Stimulated activated naive CD8-positive, alpha-beta T cell treated with anti-CD3 and anti-CD28 coated beads, Interleukin-15, amount 100 ng/mL, for 72 hours (primary cell): ENCODE measurements around the gene MEPCE.
A peak's percentile ranks its signal among the peaks of the same experiment; 100 is the strongest.

Experiments
- ATAC-seq: fragments of 150-1000 bp; cut with Tn5 transposase; 2 replicates; pipeline ENCODE4 v1.10.0; 2021; ENCODE audit warnings: mild to moderate bottlenecking, moderate library complexity
- DNase-seq, 2 donors: peaks; one replicate each; pipeline ENCODE4 v3.0.0; 2021 to 2022
- H3K27ac Mint-ChIP-seq, 2 donors: one replicate each; pipeline ENCODE4 v1.8.0; 2022; ENCODE audit warnings: mild to moderate bottlenecking in 2 of 2, mixed read lengths in 2 of 2, moderate library complexity in 2 of 2
- H3K27me3 Mint-ChIP-seq: one replicate; pipeline ENCODE4 v1.8.0; 2022; ENCODE audit warnings: mixed read lengths
- H3K4me1 Mint-ChIP-seq: one replicate; pipeline ENCODE4 v1.8.0; 2022; ENCODE audit warnings: mild to moderate bottlenecking, mixed read lengths
- H3K4me3 Mint-ChIP-seq, 2 donors: one replicate each; pipeline ENCODE4 v1.8.0; 2022; ENCODE audit warnings: mild to moderate bottlenecking in 2 of 2, mixed read lengths in 2 of 2, moderate library complexity in 1 of 2
- H3K9me3 Mint-ChIP-seq, 2 donors: one replicate each; pipeline ENCODE4 v1.8.0; 2022; ENCODE audit warnings: mixed read lengths in 2 of 2

MEPCE gene

GRCh38 chr7:100457033-100457432, 27.4 kb downstream of the MEPCE start:
- no peaks in the 10 kb centered on the region for H3K9me3 Mint-ChIP-seq
- H3K4me3 Mint-ChIP-seq = no peak overlapping the region
- ATAC-seq (no peak), DNase-seq (no peak)
- H3K27ac Mint-ChIP-seq = no peak overlapping the region
- no peaks in the 10 kb centered on the region for H3K27me3 Mint-ChIP-seq
- H3K4me1 Mint-ChIP-seq = peaks cover 26% of the 10 kb centered on the region

- no peak within 1 kb of the TSS for H3K4me3 Mint-ChIP-seq
- ATAC-seq = no peak
- no peak for DNase-seq
- H3K27ac Mint-ChIP-seq = peak within 1 kb of the TSS; percentile 31 to 41
- H3K4me1 Mint-ChIP-seq = peaks cover 24% of the 10 kb centered on the region
- H3K9me3 Mint-ChIP-seq = no peaks in the 10 kb centered on the region
- no peaks in the 10 kb centered on the region for H3K27me3 Mint-ChIP-seq
Observed at GRCh38 chr7:100464210-100464660, 34.6 kb downstream of the MEPCE start, which contains the start of gene SPACDR. Gene SPACDR (minus strand): TSS chr7:100464260. CDS start chr7:100464025, 235 bp downstream.

GRCh38 chr7:100464791-100465190, 35.2 kb downstream of the MEPCE start:
- no peak for DNase-seq
- Mint-ChIP-seq H3K27ac (peak overlapping the region; percentile 31 to 41), H3K27me3 (no peaks in the 10 kb centered on the region), H3K4me1 (peaks cover 24% of the 10 kb centered on the region), H3K4me3 (no peak overlapping the region), H3K9me3 (no peaks in the 10 kb centered on the region)
- ATAC-seq = no peak

- Mint-ChIP-seq H3K9me3 (no peaks in the 10 kb centered on the region), H3K4me1 (peaks cover 29% of the 10 kb centered on the region), H3K4me3 (no peak overlapping the region), H3K27me3 (no peaks in the 10 kb centered on the region), H3K27ac (peak overlapping the region in 1 of 2 donors; percentile 48)
- no peak for ATAC-seq
- DNase-seq = no peak
Observed at GRCh38 chr7:100465299-100465698, 35.7 kb downstream of the MEPCE start.

GRCh38 chr7:100465702-100466311, 36.2 kb downstream of the MEPCE start:
- no peaks in the 10 kb centered on the region for H3K27me3 Mint-ChIP-seq
- H3K27ac Mint-ChIP-seq = peak overlapping the region in 1 of 2 donors; percentile 48
- no peak for DNase-seq
- no peak for ATAC-seq
- H3K9me3 Mint-ChIP-seq = no peaks in the 10 kb centered on the region
- peaks cover 34% of the 10 kb centered on the region for H3K4me1 Mint-ChIP-seq
- H3K4me3 Mint-ChIP-seq = no peak overlapping the region

GRCh38 chr7:100466653-100467605, 37.3 kb downstream of the MEPCE start:
- H3K4me3 Mint-ChIP-seq = no peak overlapping the region
- peak overlapping the region in 1 of 2 donors; percentile 87 for H3K27ac Mint-ChIP-seq
- H3K4me1 Mint-ChIP-seq = peaks cover 40% of the 10 kb centered on the region
- peak; percentile 29 for ATAC-seq
- no peak for DNase-seq
- no peaks in the 10 kb centered on the region for H3K27me3 Mint-ChIP-seq
- no peaks in the 10 kb centered on the region for H3K9me3 Mint-ChIP-seq

GRCh38 chr7:100467638-100468373, 38.2 kb downstream of the MEPCE start:
- H3K4me1 Mint-ChIP-seq = peaks cover 49% of the 10 kb centered on the region
- H3K27ac Mint-ChIP-seq = peak overlapping the region in 1 of 2 donors; percentile 27
- no peak for ATAC-seq

GRCh38 chr7:100469227-100470044, 39.8 kb downstream of the MEPCE start:
- DNase-seq = peak; percentile 73 to 75
- Mint-ChIP-seq H3K27me3 (no peaks in the 10 kb centered on the region), H3K4me1 (peaks cover 65% of the 10 kb centered on the region), H3K4me3 (no peak overlapping the region), H3K9me3 (no peaks in the 10 kb centered on the region), H3K27ac (peak overlapping the region in 1 of 2 donors; percentile 94)
- peak; percentile 80 for ATAC-seq

More at GRCh38 chr7:100467638-100468373, 38.2 kb downstream of the MEPCE start:
- Mint-ChIP-seq H3K4me3 (no peak overlapping the region), H3K9me3 (no peaks in the 10 kb centered on the region), H3K27me3 (no peaks in the 10 kb centered on the region)
- no peak for DNase-seq

GRCh38 chr7:100471021-100471420, 41.4 kb downstream of the MEPCE start:
- Mint-ChIP-seq H3K27ac (no peak overlapping the region), H3K4me1 (peaks cover 81% of the 10 kb centered on the region), H3K4me3 (no peak overlapping the region), H3K9me3 (no peaks in the 10 kb centered on the region), H3K27me3 (no peaks in the 10 kb centered on the region)
- ATAC-seq (no peak), DNase-seq (no peak)

- ATAC-seq = no peak
Observed at GRCh38 chr7:100472121-100472851, 42.7 kb downstream of the MEPCE start.

GRCh38 chr7:100472854-100473499, 43.3 kb downstream of the MEPCE start:
- no peaks in the 10 kb centered on the region for H3K9me3 Mint-ChIP-seq
- ATAC-seq (no peak), DNase-seq (no peak)
- H3K27ac Mint-ChIP-seq = peak overlapping the region in 1 of 2 donors; percentile 58
- peak overlapping the region; percentile 53 to 69 for H3K4me3 Mint-ChIP-seq
- peaks cover 79% of the 10 kb centered on the region for H3K4me1 Mint-ChIP-seq
- H3K27me3 Mint-ChIP-seq = no peaks in the 10 kb centered on the region

More at GRCh38 chr7:100472121-100472851, 42.7 kb downstream of the MEPCE start:
- DNase-seq = no peak
- Mint-ChIP-seq H3K27me3 (no peaks in the 10 kb centered on the region), H3K27ac (no peak overlapping the region), H3K4me3 (peak overlapping the region in 1 of 2 donors; percentile 53), H3K4me1 (peaks cover 82% of the 10 kb centered on the region), H3K9me3 (no peaks in the 10 kb centered on the region)

- peak overlapping the region; percentile 96 to 97 for H3K27ac Mint-ChIP-seq
- H3K4me3 Mint-ChIP-seq = peak overlapping the region; percentile 91 to 97
- DNase-seq (no peak), ATAC-seq (no peak)
- H3K27me3 Mint-ChIP-seq = no peaks in the 10 kb centered on the region
- no peaks in the 10 kb centered on the region for H3K9me3 Mint-ChIP-seq
- peaks cover 68% of the 10 kb centered on the region for H3K4me1 Mint-ChIP-seq
Observed at GRCh38 chr7:100475549-100475948, 45.9 kb downstream of the MEPCE start.

GRCh38 chr7:100476101-100476780, 46.6 kb downstream of the MEPCE start:
- peaks cover 63% of the 10 kb centered on the region for H3K4me1 Mint-ChIP-seq
- peak overlapping the region; percentile 96 to 97 for H3K27ac Mint-ChIP-seq
- H3K27me3 Mint-ChIP-seq = no peaks in the 10 kb centered on the region
- H3K9me3 Mint-ChIP-seq = no peaks in the 10 kb centered on the region
- ATAC-seq (no peak), DNase-seq (no peak)
- peak overlapping the region; percentile 91 to 97 for H3K4me3 Mint-ChIP-seq
